Middle frontal gyrus (tissue), 1 donor: Measurements from ENCODE around the gene DIP2C.
"Not testable (repeated sequence)": the region's sequence is repeated elsewhere in the genome, so short reads cannot be mapped to it uniquely, and the experiment has no call there.

ENCODE experiments used
- DNase-seq: peaks from one replicate; pipeline ENCODE4 v3.0.0-alpha.2; 2015; ENCODE audit warnings: low spot score; ENCODE audit errors: extremely low spot score

The DIP2C gene

DNA sequence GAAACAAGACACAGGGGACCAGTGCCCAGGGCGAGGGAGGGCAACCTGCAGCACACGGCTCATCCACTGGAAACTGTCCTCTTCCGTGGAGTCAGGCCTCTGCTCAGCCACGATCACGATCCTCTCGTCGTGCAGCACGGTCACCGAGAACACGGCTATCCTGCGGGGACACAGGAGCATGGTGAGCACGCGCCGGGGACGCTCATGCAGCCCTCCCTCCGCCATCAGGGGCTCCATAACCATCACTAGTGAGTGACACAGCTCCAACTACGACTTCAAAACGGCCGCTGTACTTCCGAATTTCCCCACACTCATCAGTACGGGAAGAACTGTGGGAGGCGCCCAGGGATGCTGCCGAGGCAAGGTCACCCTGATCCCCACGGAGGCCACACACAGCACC is 326.3 kb downstream of the DIP2C start:
- no peak for DNase-seq

DNA sequence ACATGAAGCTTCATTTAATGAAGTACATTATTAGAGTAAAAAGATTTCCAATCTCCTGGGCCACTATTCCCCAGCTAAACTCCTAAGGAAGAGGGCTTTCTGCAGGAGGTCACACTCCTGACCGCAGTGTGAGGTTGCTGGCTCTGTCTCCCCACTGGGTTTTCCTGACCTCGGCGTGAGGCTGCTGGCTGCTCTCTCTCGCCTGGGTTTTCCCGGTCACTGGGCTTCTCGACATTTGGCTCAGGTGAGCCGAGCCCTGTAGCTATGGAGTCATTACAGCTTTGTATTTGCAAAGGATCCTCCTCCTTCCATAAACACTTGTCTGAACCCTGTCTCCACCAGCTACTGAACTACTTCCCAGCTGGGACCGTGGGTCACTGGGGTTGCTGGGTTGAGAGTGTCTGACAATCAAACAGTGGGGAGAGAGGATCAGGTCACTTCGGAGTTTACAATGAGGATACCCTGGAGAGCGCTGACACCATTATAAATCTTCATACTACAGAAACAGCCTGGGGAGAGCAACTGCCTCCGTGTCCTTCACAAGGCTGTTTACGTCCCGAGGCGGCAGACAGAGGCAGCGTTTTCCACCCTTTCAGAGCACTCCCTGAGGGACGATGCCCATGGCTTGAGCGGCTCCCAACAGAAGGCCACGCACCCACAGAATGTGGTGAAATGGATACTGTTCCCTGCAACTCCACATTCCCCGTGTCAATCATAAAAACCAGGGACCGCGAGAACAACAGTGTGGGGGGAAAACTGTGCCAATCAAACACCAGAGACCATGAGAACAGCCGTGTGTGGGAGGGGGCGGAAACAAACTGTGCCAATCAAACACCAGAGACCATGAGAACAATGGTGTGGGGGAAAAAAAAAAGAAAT is 328.0 kb downstream of the DIP2C start:
- no peak for DNase-seq

GRCh38 chr10:360653-361052 is 328.8 kb downstream of the DIP2C start:
- DNase-seq, result no peak

GRCh38 chr10:359762-360161 is 329.7 kb downstream of the DIP2C start:
- no peak for DNase-seq

GRCh38 chr10:359093-359492 is 330.4 kb downstream of the DIP2C start:
- peak; percentile 65 for DNase-seq

DNA sequence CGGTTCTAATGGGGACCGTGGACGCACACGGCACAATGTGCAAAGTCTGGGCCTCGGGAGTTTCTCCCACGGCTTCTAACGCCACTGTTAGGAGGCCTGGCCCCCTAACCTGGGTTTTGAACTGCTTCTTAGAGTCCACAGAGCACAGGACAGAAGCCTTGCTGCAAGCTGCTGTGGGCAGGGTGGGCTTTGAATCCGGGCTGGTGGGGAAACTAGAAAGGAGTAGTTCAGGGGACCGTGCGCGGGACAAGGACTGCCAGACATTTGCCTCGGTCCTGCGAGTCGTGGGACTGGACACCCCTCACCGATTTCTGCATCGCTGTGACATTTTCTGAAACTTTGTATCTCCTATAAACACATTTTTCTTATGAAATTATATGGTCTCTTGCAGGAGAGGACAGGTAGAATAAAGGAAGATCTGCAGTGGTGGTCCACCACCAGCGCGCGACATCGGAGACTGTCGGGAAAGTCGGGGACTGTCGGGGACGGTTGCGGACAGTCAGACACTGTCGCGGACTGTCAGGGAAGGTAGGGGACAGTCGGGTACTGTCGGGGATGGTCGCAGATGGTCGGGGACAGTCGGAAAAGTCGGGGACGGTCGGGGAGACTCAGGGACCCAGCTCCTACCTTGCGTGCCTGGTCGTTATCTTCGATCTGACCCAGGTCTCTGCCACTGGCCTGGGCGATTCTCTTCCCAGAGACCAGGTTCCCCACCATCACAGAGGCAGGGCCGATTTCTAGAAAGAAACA is 332.1 kb downstream of the DIP2C start:
- DNase-seq, result no peak

DNA sequence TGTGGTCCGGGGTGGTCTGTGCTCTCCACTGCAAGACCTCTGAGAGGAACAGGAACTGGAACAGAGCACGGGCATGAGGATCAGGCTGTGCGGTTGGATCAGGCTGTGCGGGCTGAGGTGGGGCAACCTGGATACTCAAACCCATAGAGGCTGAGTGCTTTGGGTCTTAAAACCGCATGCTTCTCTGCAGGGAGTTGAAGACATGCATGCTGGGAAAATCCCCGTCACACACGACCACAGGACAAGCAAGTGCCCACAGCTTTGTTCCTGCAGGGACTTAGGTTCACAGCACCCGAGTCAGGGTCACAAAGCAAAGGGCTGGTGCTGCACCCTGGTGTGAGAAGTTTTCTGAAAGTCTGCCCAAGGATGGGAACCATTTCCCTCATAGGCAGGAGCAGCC is 333.0 kb downstream of the DIP2C start:
- DNase-seq, result no peak

- DNase-seq, result no peak
Measured at GRCh38 chr10:354901-355617, 334.4 kb downstream of the DIP2C start.

DNA sequence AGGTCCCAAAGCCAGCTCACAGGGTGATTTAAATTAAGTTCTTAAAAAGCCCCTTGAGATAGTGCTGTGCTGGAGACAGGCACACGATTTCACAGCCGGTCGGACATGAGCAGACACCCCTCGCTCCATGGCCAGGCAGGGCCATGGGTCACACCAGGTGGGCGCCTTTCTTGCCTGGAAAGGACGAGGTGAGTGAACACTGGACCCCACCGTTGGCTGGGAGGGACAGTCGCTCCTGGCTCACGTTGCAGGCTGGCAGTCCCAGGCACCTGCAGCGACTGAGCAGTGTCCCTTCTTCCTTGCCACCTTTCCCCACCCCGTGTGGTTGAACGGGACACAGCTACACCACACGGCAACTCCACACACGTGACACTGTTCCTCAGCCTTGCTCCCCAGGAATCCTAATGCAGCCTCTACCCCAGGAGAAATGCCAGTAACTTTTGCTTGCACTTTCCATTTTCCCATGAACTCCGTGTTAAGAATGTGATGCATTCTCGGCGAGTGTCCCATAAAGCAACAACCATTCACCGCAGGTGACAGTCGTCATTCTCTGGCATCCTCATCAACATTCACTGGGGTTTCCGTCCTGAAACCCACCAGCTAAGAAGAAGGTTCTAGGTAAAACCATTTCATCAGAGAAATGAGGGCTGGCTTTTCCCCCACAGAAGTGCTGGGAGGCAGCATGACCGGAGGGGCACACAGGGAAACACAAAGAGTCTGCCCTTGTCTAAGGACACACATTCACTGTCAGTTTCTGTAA is 336.8 kb downstream of the DIP2C start:
- no peak for DNase-seq

DNA sequence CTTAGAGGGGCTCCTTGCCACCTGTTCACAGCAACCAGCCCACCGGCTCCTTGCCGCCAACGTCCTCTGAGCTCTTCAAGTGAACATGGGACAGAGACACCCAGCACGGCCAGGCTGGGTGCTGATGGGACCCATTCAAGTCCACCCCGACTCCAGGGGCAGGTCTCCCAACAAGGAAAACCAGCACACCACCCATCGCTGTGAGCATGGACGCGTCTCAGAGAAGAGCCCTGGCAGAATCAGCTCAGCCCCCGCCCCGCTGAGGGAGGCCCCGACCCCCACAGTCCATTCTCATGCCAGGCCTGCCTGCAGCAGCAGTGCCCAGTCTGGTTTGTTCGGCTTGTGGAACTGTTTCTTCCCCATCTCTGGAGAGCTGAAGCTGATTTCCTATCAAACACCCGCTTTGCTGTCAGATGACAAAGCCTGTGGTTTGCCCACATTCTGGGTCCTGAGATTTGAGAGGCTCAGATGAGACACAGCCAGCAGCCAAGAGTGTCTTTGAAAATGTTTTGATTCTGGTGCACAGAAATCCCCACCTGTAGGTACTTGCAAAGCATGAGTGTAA is 337.6 kb downstream of the DIP2C start:
- DNase-seq, result no peak

- no peak for DNase-seq
Measured at GRCh38 chr10:350981-351501, 338.4 kb downstream of the DIP2C start.

DNA sequence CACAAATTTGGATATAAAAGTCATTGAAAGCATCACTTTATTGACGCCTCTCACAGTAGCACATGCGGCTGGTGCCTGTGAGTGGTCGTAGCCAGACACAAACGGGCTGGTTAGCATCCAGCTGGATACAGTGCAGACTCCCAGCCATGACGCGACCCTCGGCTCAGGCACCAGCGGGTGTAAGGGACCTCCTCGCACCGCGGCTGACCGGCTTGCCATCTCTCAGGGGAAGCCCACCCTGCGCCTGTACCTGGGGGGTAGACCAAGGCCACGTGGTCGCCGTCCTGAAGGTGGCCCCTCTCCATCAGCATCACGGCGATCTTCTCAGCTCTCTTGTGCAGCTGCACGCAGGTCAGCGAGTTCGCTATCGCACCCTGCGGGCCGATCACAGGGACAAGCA is 340.4 kb downstream of the DIP2C start:
- DNase-seq, result no peak

- no peak for DNase-seq
Measured at GRCh38 chr10:348456-348855, 341.0 kb downstream of the DIP2C start.

GRCh38 chr10:347774-348173 is 341.7 kb downstream of the DIP2C start:
- DNase-seq, result not testable (repeated sequence)

DNA sequence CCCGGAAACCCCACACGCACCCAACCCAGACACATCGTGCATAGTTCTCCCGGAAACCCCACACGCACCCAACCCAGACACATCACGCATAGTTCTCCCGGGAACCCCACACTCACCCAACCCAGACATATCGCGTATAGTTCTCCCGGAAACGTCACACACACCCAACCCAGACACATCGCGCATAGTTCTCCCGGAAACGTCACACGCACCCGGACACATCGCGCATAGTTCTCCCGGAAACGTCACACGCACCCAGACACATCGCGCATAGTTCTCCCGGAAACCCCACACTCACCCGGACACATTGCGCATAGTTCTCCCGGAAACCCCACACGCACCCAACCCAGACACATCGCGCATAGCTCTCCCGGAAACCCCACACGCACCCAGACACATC is 342.3 kb downstream of the DIP2C start:
- not testable (repeated sequence) for DNase-seq

- DNase-seq, result no peak
Measured at GRCh38 chr10:344582-345200, 344.8 kb downstream of the DIP2C start.

- DNase-seq, result no peak
Measured at GRCh38 chr10:343231-344220, 345.9 kb downstream of the DIP2C start.

- no peak for DNase-seq
Measured at GRCh38 chr10:341081-341740, 348.3 kb downstream of the DIP2C start.
